Muscle of leg (tissue), 11 donors: ENCODE measurements around the gene GPR17. TPM values are rescaled to one million over a fixed set of nuclear protein-coding genes. Genes with fewer than 3 reads are reported as not detected.

ENCODE experiments used
- DNase-seq: peaks from one replicate; pipeline ENCODE4 v3.0.0; 2013
- H3K27ac ChIP-seq: one replicate; pipeline ENCODE4 v1.5.1; 2013; ENCODE audit warnings: mild to moderate bottlenecking, low read length, control low read depth
- H3K27me3 ChIP-seq: one replicate; pipeline ENCODE4 v1.6.1; 2013; ENCODE audit warnings: low read length; ENCODE audit not compliant: control insufficient read depth, insufficient read depth
- H3K36me3 ChIP-seq: one replicate; pipeline ENCODE4 v1.6.1; 2013; ENCODE audit warnings: low read length; ENCODE audit not compliant: control insufficient read depth, insufficient read depth
- H3K4me1 ChIP-seq: one replicate; pipeline ENCODE4 v1.6.1; 2013; ENCODE audit warnings: low read length; ENCODE audit not compliant: control insufficient read depth, insufficient read depth
- H3K4me3 ChIP-seq: one replicate; pipeline ENCODE4 v1.5.1; 2013; ENCODE audit warnings: low read length, control low read depth
- H3K9me3 ChIP-seq: replicated peaks from 2 replicates; pipeline ENCODE4 v1.6.1; 2013; ENCODE audit warnings: low read depth, low read length; ENCODE audit not compliant: control insufficient read depth
- WGBS: methylation state at CpG from one replicate; pipeline ENCODE4 v1.1.5; 2013; ENCODE audit warnings: missing lambda C conversion rate; ENCODE audit not compliant: insufficient coverage; 5-methylcytosine and 5-hydroxymethylcytosine counted together
- polyA plus RNA-seq, 8 donors: library from polyadenylated mRNA; unstranded; fragments of 120-200 nt; gene quantifications; one replicate each; pipeline versions ENCODE4 v1.2.1 to v1.2.3, GENCODE V29; 2013; ENCODE audit warnings: inconsistent platforms in 1 of 8, low replicate concordance in 1 of 8; ENCODE audit not compliant: insufficient read length in 8 of 8, insufficient read depth in 1 of 8
- total RNA-seq: library from RNA; stranded (reverse); fragments of 120-200 nt; gene quantifications from one replicate; pipeline ENCODE4 v1.2.4, GENCODE V29; 2013

Gene GPR17
- total and polyA plus RNA-seq, 9 donors, result 0.53 to 11.2 (median 3.9) TPM

DNA sequence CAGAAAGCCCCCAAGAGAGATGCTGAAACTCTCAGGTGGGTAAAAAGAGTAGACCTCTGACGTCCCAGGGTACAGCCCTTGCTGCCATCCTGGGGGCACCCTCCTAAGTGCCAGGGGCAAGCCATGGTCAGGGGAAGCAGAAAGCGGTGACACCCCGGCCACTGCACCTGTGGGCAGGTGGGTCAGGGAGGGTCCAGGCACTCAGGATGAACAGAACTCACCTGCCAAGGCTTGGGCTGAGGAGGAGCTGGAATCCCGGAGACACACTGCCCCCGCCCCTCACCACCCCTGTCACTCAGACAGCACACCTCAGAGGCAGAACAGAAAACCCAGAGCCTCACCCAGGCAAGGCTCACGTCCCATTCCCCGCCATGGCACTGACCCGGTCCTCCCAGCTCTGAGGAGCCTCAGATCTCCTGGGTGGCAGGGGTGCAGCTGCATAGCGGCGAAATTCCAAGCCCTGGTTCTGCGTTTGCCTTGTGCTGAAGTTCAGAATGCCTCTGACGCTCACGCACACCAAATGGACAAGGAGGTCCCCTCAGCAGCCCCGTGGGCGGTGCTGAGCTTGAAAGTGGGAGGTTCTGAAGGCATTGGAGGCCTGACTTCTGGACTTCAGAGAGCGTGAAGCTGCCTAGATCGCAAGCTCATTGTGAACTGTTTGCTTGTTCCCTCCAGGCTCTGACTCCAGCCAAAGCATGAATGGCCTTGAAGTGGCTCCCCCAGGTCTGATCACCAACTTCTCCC is 4.3 kb downstream of the GPR17 start:
- no peak for DNase-seq
- H3K4me1 ChIP-seq, result peaks cover 49% of the 10 kb centered on the region
- WGBS, result 62% methylated on average over 17 of the region's 17 CpGs
- H3K36me3 ChIP-seq, result peaks cover 5% of the 10 kb centered on the region
- no peak overlapping the region for H3K4me3 ChIP-seq
- no peak overlapping the region for H3K27ac ChIP-seq
- no peaks in the 10 kb centered on the region for H3K9me3 ChIP-seq
- no peaks in the 10 kb centered on the region for H3K27me3 ChIP-seq

DNA sequence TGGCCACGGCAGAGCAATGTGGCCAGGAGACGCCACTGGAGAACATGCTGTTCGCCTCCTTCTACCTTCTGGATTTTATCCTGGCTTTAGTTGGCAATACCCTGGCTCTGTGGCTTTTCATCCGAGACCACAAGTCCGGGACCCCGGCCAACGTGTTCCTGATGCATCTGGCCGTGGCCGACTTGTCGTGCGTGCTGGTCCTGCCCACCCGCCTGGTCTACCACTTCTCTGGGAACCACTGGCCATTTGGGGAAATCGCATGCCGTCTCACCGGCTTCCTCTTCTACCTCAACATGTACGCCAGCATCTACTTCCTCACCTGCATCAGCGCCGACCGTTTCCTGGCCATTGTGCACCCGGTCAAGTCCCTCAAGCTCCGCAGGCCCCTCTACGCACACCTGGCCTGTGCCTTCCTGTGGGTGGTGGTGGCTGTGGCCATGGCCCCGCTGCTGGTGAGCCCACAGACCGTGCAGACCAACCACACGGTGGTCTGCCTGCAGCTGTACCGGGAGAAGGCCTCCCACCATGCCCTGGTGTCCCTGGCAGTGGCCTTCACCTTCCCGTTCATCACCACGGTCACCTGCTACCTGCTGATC is 4.9 kb downstream of the GPR17 start:
- Histone ChIP-seq H3K4me1 (peaks cover 47% of the 10 kb centered on the region), H3K4me3 (no peak overlapping the region), H3K27me3 (no peaks in the 10 kb centered on the region), H3K27ac (no peak overlapping the region), H3K9me3 (no peaks in the 10 kb centered on the region), H3K36me3 (peaks cover 5% of the 10 kb centered on the region)
- DNase-seq, result no peak
- 84% methylated on average over 27 of the region's 28 CpGs for WGBS

DNA sequence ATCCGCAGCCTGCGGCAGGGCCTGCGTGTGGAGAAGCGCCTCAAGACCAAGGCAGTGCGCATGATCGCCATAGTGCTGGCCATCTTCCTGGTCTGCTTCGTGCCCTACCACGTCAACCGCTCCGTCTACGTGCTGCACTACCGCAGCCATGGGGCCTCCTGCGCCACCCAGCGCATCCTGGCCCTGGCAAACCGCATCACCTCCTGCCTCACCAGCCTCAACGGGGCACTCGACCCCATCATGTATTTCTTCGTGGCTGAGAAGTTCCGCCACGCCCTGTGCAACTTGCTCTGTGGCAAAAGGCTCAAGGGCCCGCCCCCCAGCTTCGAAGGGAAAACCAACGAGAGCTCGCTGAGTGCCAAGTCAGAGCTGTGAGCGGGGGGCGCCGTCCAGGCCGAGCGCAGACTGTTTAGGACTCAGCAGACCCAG is 5.4 kb downstream of the GPR17 start:
- peaks cover 47% of the 10 kb centered on the region for H3K4me1 ChIP-seq

DNA sequence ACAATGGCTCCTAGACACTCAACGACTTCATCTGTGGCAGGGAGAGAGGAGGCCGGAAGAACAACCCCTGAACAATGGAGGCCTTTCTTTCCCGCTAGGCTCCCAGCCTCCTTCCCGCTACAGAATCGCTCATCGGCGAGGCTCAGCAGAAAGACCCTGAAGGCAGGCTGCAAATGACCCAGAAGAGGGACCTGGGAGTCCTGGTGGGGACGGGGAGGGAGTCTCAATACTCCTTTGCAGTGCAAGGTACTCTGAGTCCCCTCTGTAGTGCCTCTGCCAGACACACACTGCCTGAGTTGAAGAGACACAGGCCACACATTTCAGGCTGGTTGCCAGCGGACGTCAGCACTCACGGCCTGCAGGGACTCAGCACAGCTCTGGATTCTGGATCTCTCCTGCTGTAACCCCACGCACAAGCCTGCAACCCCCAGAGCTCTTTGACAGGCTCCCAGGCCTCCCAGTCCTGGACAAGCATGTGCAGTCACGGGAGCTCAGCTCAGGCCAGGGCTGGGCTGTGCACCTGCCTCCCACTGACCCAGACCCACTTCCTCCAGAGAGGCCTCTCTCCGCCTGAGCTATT is 6.1 kb downstream of the GPR17 start:
- H3K36me3 ChIP-seq, result peaks cover 5% of the 10 kb centered on the region
- 42% methylated on average over 9 of the region's 14 CpGs for WGBS
- no peaks in the 10 kb centered on the region for H3K9me3 ChIP-seq
- H3K27me3 ChIP-seq, result no peaks in the 10 kb centered on the region
- peak overlapping the region; percentile 67 for H3K27ac ChIP-seq
- peaks cover 43% of the 10 kb centered on the region for H3K4me1 ChIP-seq
- H3K4me3 ChIP-seq, result no peak overlapping the region
- peak; percentile 84 for DNase-seq

More for the DNA sequence above, 5.4 kb downstream of the GPR17 start:
- Histone ChIP-seq H3K27ac (peak overlapping the region; percentile 67), H3K4me3 (no peak overlapping the region), H3K27me3 (no peaks in the 10 kb centered on the region), H3K36me3 (peaks cover 5% of the 10 kb centered on the region), H3K9me3 (no peaks in the 10 kb centered on the region)
- DNase-seq, result no peak
- 85% methylated on average over 24 of the region's 29 CpGs for WGBS

DNA sequence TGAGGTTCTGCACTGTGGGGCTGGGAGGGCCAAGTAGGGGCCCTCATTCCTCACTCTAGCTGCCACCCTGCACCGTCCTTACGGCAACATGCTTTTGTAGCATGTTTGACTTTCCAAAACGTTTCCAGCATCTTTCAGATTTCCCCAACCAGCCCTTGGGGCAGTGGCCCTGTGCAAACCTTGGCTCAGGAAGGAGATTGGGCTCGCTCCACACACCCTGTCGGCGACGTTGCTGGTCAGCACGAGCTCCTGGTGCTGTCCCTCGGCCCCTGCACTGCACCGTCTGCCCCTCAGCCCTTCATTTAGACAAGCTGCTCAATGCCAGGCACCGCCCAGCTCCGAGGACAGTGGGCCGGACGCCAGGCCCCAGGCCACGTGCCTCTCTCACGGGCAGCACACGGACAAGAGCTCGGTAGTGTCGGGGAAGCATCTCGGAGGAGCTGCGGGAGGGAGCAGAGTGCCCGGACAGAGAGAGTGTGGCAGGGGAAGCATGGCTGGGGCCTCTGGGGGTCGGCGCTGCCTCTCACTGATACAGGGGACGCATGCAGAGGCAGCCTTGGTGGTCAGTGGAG is 6.9 kb downstream of the GPR17 start:
- Histone ChIP-seq H3K4me1 (peaks cover 41% of the 10 kb centered on the region), H3K27ac (peak overlapping the region; percentile 67), H3K36me3 (peaks cover 5% of the 10 kb centered on the region), H3K9me3 (no peaks in the 10 kb centered on the region), H3K27me3 (no peaks in the 10 kb centered on the region), H3K4me3 (no peak overlapping the region)
- 65% methylated on average over 20 of the region's 25 CpGs for WGBS
- no peak for DNase-seq

DNA sequence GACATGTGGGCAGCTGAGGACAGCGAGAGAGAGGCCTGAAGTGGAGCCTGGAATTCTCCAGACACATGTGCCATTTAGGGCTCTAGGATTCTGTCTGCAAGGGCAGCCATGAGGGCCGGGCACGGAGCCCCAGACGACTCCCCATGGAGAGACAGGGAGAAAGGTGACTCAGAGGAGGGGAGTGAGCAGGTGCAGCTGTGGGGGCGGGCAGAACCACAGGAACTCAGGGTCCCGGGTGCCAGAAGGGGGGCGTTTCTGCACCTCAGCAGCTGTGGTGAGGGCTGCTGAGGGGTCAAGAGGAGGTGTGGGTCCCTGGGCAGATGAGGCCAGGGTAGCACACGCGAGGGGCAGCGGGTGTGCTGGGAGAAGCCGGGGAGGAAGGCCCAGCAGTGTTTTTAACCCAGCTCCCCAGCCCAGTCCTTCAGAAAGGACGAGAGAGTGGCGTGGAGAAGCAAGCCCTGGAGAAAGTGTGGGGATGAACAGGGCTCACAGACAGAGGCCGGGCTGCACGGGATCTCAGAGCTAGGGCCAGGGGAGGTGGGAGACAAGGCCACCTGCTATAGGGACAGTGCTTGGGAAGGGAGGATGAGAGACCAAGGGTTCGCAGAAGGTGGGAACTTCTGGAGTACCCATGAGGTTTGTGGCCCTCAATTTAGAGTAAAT is 7.6 kb downstream of the GPR17 start:
- no peak for DNase-seq
- Histone ChIP-seq H3K36me3 (peaks cover 5% of the 10 kb centered on the region), H3K27me3 (no peaks in the 10 kb centered on the region), H3K9me3 (no peaks in the 10 kb centered on the region), H3K4me3 (no peak overlapping the region), H3K27ac (no peak overlapping the region), H3K4me1 (peaks cover 41% of the 10 kb centered on the region)
- 69% methylated on average over 15 of the region's 16 CpGs for WGBS

DNA sequence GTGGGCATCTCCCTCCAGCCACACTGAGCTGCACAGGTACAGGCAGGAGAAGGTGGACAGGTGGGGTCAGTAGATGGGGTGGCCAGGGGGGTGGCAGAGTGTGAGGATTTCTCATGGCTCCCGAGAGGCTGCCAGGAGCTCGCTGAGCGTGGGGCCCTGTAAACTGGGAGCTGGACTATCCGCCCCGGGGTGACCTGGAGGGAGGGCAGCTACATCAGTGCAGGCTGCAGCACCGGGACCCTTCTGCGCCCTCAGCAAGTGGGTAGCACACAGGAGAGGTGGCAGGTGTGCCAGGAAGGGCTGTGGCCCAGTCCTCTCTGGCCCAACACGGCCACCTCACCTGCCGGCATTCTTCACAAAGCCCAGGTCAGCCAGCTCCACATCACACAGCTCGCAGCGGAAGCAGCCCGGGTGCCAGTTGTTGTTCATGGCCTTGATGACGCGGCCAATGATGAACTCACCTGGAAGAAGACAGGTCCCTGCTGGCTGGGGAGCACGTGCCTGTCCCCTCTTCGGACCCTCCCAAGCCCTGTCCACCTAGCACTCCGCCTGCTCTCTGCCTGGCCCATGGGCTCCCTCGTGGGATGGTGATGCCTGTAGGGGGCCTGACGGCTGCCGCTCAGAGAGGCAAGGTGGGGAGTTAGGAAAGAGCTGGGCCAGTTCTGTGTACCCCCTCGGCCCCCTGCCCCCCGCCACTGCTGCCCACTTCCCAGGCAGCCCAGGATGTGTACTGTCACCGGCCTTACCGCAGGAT is 8.3 kb downstream of the GPR17 start:
- Histone ChIP-seq H3K27ac (no peak overlapping the region), H3K4me3 (no peak overlapping the region), H3K9me3 (no peaks in the 10 kb centered on the region), H3K27me3 (no peaks in the 10 kb centered on the region), H3K36me3 (peaks cover 5% of the 10 kb centered on the region), H3K4me1 (peaks cover 43% of the 10 kb centered on the region)
- no peak for DNase-seq
- WGBS, result 96% methylated on average over 17 of the region's 24 CpGs

DNA sequence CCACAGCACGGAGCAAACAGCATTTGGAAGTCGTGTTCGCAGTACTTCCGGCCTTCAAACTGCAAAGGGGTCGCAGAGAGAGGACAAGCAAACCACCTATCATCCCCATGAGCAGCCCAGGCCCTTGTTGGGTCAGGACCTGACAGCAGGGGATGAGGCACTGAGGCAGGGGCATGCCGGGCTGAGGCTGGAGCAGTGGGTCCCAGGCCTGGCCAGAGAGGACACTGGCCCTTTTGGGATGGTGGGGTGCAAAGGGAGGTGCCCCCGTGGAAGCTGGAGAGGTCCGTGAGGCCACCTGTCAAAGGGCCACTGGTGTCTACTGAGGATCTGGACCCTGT is 8.9 kb downstream of the GPR17 start:
- Histone ChIP-seq H3K4me3 (no peak overlapping the region), H3K36me3 (peaks cover 5% of the 10 kb centered on the region), H3K27ac (no peak overlapping the region), H3K9me3 (no peaks in the 10 kb centered on the region), H3K4me1 (peaks cover 43% of the 10 kb centered on the region), H3K27me3 (no peaks in the 10 kb centered on the region)
- DNase-seq, result no peak
- WGBS, result 88% methylated on average over 7 of the region's 8 CpGs

DNA sequence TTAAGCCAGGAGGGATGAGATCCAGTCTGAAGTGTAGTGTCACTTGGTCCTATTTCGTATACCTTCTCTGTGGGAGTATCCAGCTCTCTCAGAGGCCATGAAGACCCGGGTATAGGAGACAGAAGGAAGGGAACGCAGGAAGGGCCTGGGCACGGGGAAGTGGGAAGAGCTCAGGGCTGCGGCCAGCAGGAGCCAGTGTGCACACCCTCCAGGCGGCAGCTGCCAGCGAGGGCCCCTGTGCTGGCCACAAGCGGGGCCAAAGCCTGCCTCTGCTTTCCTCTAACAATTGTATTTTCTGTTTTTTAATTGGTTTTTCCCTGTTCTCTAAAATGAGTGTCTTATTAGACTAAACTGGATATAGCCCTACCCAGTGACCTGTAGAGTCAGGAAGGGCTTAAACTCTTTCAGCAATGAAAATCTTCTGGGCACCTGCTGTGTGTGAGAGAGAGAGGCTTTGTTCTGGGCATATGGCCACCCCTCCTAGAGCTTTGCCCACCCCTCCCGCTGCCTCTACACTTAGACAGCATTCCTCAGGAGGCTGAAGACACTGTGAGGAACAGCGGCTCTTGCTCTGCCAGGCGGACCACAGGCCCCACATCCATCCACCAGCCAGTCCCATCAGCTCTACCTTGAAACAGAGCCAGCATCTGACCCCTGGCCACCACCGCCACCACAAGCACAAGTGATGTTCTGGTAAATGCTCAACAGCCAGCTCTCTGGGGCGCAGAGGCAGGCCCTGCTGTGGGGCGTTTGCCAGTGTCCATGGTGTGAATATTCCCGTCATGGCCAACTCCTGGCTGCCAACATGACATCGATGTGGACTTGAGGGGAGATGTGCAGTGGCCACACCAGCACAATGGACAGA is 9.5 kb downstream of the GPR17 start:
- Histone ChIP-seq H3K27ac (no peak overlapping the region), H3K9me3 (no peaks in the 10 kb centered on the region), H3K36me3 (peaks cover 6% of the 10 kb centered on the region), H3K4me3 (no peak overlapping the region), H3K27me3 (no peaks in the 10 kb centered on the region), H3K4me1 (peaks cover 37% of the 10 kb centered on the region)
- DNase-seq, result no peak
- 70% methylated on average over 11 of the region's 16 CpGs for WGBS
